Measurements from ENCODE around the gene ATP6V0A1.
"Not testable (repeated sequence)": the region's sequence is repeated elsewhere in the genome, so short reads cannot be mapped to it uniquely, and the experiment has no call there.

Gene ATP6V0A1

GRCh38 chr17:42438600-42439567 is 19.8 kb upstream of the ATP6V0A1 start:
- no peak for DNase-seq

- no peak for DNase-seq
Observed at GRCh38 chr17:42441371-42442195, 17.1 kb upstream of the ATP6V0A1 start.

GRCh38 chr17:42442196-42442565 is 16.5 kb upstream of the ATP6V0A1 start:
- DNase-seq = no peak

- DNase-seq = not testable (repeated sequence)
Observed at GRCh38 chr17:42449176-42449575, 9.5 kb upstream of the ATP6V0A1 start.

GRCh38 chr17:42449838-42450237 is 8.8 kb upstream of the ATP6V0A1 start:
- DNase-seq = not testable (repeated sequence)

GRCh38 chr17:42451270-42451669 is 7.4 kb upstream of the ATP6V0A1 start:
- DNase-seq = not testable (repeated sequence)

- no peak for DNase-seq
Observed at GRCh38 chr17:42453439-42453838, 5.2 kb upstream of the ATP6V0A1 start.

GRCh38 chr17:42454987-42455386 is 3.7 kb upstream of the ATP6V0A1 start:
- DNase-seq = not testable (repeated sequence)

- DNase-seq = no peak
Observed at GRCh38 chr17:42456223-42457106, 2.2 kb upstream of the ATP6V0A1 start.

GRCh38 chr17:42457107-42457792 is 1.4 kb upstream of the ATP6V0A1 start:
- DNase-seq = no peak

GRCh38 chr17:42459256-42459800 is 650 bp downstream of the ATP6V0A1 start:
- DNase-seq = peak; percentile 43 to 72

- peak; percentile 9 to 28 for DNase-seq
Observed at GRCh38 chr17:42459801-42460281, 1.2 kb downstream of the ATP6V0A1 start.

GRCh38 chr17:42460371-42460770 is 1.7 kb downstream of the ATP6V0A1 start:
- DNase-seq = no peak

- no peak for DNase-seq
Observed at GRCh38 chr17:42463976-42464400, 5.3 kb downstream of the ATP6V0A1 start.

- no peak for DNase-seq
Observed at GRCh38 chr17:42467889-42468288, 9.2 kb downstream of the ATP6V0A1 start.

- no peak for DNase-seq
Observed at GRCh38 chr17:42472709-42473521, 14.2 kb downstream of the ATP6V0A1 start.

GRCh38 chr17:42474276-42474675 is 15.6 kb downstream of the ATP6V0A1 start:
- no peak for DNase-seq

- DNase-seq = no peak
Observed at GRCh38 chr17:42475121-42475520, 16.4 kb downstream of the ATP6V0A1 start.

- no peak for DNase-seq
Observed at GRCh38 chr17:42475835-42476234, 17.2 kb downstream of the ATP6V0A1 start.

GRCh38 chr17:42476411-42476810 is 17.7 kb downstream of the ATP6V0A1 start:
- no peak for DNase-seq

- DNase-seq = no peak
Observed at GRCh38 chr17:42477173-42477572, 18.5 kb downstream of the ATP6V0A1 start.
